ENCODE results near the gene RNF220.

DNA sequence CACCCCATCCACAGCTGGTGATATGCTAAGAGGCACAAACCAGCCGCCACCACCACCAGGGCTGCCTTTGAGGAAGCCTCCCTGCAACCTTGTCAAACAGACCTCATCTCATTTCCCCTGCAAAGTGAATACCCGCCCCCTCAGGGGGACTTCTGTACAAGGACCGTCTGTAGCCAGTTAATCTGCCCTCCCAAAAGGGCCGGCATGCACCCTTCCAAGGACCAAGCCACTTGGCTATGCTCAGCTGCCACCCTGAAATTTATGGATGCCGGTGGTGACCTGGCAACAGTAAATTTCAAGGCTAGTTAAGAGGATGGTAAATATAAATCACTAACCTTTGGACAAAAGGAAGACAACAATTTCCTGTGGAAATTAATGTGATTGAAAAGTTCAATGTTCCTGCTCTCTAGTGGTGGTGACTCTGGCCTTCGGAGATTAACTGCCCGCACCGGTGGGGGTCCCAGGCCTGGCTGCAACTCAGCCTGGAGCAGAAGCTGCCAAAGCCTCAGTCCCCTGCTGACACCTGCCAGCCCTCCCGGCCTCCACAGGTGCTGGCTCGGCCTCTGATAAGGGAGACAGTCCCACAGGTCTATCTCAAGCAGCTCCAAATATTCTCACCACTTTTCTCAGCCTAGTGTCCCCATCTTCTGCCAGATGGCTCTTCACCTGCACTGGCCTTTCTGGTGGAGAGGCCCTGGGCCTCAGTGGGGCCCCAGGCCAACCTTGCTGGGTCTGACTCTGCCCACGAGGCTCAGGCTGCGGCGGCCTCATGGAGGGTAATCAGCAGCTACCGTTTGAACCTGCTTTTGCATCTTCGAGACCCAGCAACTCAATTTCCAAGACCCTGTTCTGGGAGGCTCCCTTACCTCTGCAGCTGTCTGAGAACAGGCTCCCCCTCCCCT, 257.0 kb downstream of the RNF220 start:
- TF ChIP-seq CTCF (IDR thresholded peaks at IDR 0.05 in 8 of 11, conservative IDR thresholded peaks at IDR 0.05 in 3 of 11) = no peak
- TF ChIP-seq POLR2A (IDR thresholded peaks at IDR 0.05) = no peak
- no peak for TF ChIP-seq POLR2AphosphoS5 (IDR thresholded peaks at IDR 0.05)

All from spleen (tissue), 7 donors.